GM12878 (cell line): ENCODE results near the gene SLC39A7. TPM values are rescaled to one million over a fixed set of nuclear protein-coding genes. Genes with fewer than 3 reads are reported as not detected.

ENCODE experiments used
- DPF2 ChIP-seq: fragments of 450-650 bp; IDR thresholded peaks from 2 replicates; pipeline ENCODE4 v1.6.1; 2017; ENCODE audit warnings: mild to moderate bottlenecking
- EGR1 ChIP-seq, 2 experiments: IDR thresholded peaks; 1 replicate in 1 of 2; 2 replicates in 1 of 2; pipeline ENCODE4 v1.6.1; 2011 to 2012; ENCODE audit warnings: low read depth in 2 of 2, low read length in 2 of 2, borderline replicate concordance in 1 of 2, mild to moderate bottlenecking in 1 of 2, moderate library complexity in 1 of 2
- ETV6 ChIP-seq, 2 experiments: fragments of 450-650 bp in 1 of 2; IDR thresholded peaks in 1 of 2; conservative IDR thresholded peaks in 1 of 2; 2 replicates each; pipeline ENCODE4 v1.6.1; 2014; ENCODE audit warnings: antibody characterized with exemption in 1 of 2, borderline replicate concordance in 1 of 2, low read depth in 1 of 2, mild to moderate bottlenecking in 1 of 2, moderate library complexity in 1 of 2
- FOS ChIP-seq: IDR thresholded peaks from 3 replicates; pipeline ENCODE4 v1.6.1; 2011; ENCODE audit warnings: borderline replicate concordance; ENCODE audit not compliant: insufficient read length; ENCODE audit errors: extremely low read depth
- HCFC1 ChIP-seq: fragments of 150-350 bp; IDR thresholded peaks from 2 replicates; pipeline ENCODE4 v1.6.1; 2014; ENCODE audit warnings: low read length
- IKZF2 ChIP-seq, 2 experiments: fragments of 450-650 bp; IDR thresholded peaks; 2 replicates each; pipeline ENCODE4 v1.6.1; 2017; ENCODE audit warnings: mild to moderate bottlenecking in 2 of 2, moderate library complexity in 2 of 2
- NFYA ChIP-seq: IDR thresholded peaks from 2 replicates; pipeline ENCODE4 v1.6.1; 2011; ENCODE audit warnings: low read depth, mild to moderate bottlenecking, low read length, improper control_type of control experiment, borderline replicate concordance
- NR2C2 ChIP-seq: IDR thresholded peaks from 2 replicates; pipeline ENCODE4 v1.6.1; 2011; ENCODE audit warnings: borderline replicate concordance, low read depth; ENCODE audit not compliant: control insufficient read depth, insufficient read length
- PML ChIP-seq: IDR thresholded peaks from 2 replicates; pipeline ENCODE4 v1.6.1; 2012; ENCODE audit warnings: low read length, inconsistent platforms
- RFX5 ChIP-seq: IDR thresholded peaks from 2 replicates; pipeline ENCODE4 v1.6.1; 2011; ENCODE audit warnings: low read depth, low read length, improper control_type of control experiment
- SREBF1 ChIP-seq: IDR thresholded peaks from 2 replicates; pipeline ENCODE4 v1.6.1; 2012; ENCODE audit warnings: mild to moderate bottlenecking, low read length
- SUPT20H ChIP-seq: IDR thresholded peaks from 2 replicates; pipeline ENCODE4 v1.6.1; 2011; ENCODE audit warnings: low read depth, mild to moderate bottlenecking, low read length, moderate library complexity, borderline replicate concordance; ENCODE audit not compliant: control insufficient read depth
- TAF1 ChIP-seq: IDR thresholded peaks from 2 replicates; pipeline ENCODE4 v1.6.1; 2011; ENCODE audit warnings: mild to moderate bottlenecking, low read depth, low read length, borderline replicate concordance
- YY1 ChIP-seq: IDR thresholded peaks from 2 replicates; pipeline ENCODE4 v1.6.1; 2011; ENCODE audit warnings: low read depth, mild to moderate bottlenecking, low read length
- ZNF207 ChIP-seq: fragments of 450-650 bp; IDR thresholded peaks from 2 replicates; pipeline ENCODE4 v1.6.1; 2014; ENCODE audit warnings: antibody characterized with exemption, mild to moderate bottlenecking, borderline replicate concordance
- polyA plus RNA-seq, 11 experiments: library from polyadenylated mRNA; depleted of rRNA in 4 of 11; unstranded in 6 of 11; stranded (reverse) in 5 of 11; fragments of >200 nt; fragmentation: Nextera tagmentation in 4 of 11; fragmentation: Illumina TruSeq in 1 of 11; extraction: Ambion mirVana in 4 of 11; extraction: Trizol in 1 of 11; gene quantifications; 1 replicate in 1 of 11; 2 replicates in 10 of 11; pipeline versions ENCODE4 v1.2.1 to v1.2.3, GENCODE V29; 2011 to 2016; ENCODE audit warnings: inconsistent platforms in 2 of 11, missing spikeins in 2 of 11, low read depth in 1 of 11
- total RNA-seq, 4 experiments: library from RNA; depleted of rRNA in 3 of 4; stranded (reverse); fragments of >200 nt in 3 of 4; fragmentation: Illumina TruSeq in 1 of 4; extraction: Trizol in 1 of 4; gene quantifications; 2 replicates each; pipeline versions ENCODE4 v1.2.1 to v1.2.3, GENCODE V29; 2013 to 2021
- TF ChIP-seq, protein P1 (sequence below), 3 experiments: IDR thresholded peaks in 2 of 3; conservative IDR thresholded peaks in 1 of 3; 2 replicates each; pipeline ENCODE4 v1.5.1; 2011; ENCODE audit warnings: low read depth in 3 of 3, low read length in 3 of 3, mild to moderate bottlenecking in 3 of 3, control low read depth in 2 of 3, moderate library complexity in 2 of 3, inconsistent platforms in 1 of 3, mixed read lengths in 1 of 3; ENCODE audit not compliant: control insufficient read depth in 2 of 3, insufficient read depth in 1 of 3; ENCODE audit errors: extremely low read depth in 1 of 3
- TF ChIP-seq, protein P2 (sequence below): fragments of 450-650 bp; IDR thresholded peaks from 2 replicates; pipeline ENCODE4 v1.6.1; 2017; ENCODE audit warnings: low read depth, mild to moderate bottlenecking, moderate library complexity
- TF ChIP-seq, protein P3 (sequence below): IDR thresholded peaks from 2 replicates; pipeline ENCODE4 v1.6.1; 2012; ENCODE audit warnings: low read depth, low read length, improper control_type of control experiment
- TF ChIP-seq, protein P4 (sequence below): fragments of 450-650 bp; IDR thresholded peaks from 2 replicates; pipeline ENCODE4 v1.6.1; 2017; ENCODE audit warnings: mild to moderate bottlenecking, moderate library complexity

Gene SLC39A7
- total and polyA plus RNA-seq, 10 of the 15 experiments (the other 5 are each of a cell fraction or from before 2014, with no cell fraction given), result 7.3 to 63.1 (median 40.6) TPM

DNA sequence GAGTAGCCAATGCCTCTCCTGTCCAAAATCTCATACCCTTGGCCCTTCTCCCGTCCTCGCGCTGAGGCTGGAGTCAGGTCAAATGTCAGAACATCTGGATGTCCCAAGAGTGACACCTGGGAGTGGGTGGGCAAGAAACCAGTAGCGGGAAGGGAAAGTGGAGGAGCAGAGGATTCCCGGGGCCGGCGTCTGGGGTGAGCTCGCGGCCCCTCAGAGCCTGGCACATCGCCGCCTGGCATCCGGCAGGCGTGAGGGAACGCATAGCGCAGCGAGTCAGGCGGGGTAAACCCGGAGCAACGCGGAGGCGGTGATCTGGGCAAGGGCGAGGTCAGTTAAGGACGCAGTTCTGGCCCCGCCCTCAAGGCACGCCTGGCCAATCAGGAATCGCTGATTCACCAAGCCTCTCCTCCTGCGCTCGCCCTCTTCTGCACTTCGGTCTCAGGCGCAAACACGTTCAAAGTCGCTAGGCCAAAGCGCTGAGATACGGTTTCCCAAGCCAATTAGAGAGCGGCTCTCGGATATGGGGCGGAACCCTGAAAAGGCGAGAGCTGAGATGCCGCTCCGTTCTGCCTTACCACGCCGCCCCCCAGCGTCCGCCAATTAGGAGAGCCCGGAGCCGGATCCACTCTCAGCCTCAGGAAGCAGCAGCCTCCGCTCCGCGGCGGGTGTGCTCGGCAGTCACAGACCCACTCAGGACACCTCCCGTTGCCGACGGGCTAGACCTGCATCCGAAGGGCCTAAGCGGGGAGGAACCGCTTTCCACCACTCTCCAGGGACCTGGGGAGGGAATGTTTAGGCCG, 48.5 kb downstream of the SLC39A7 start (continued):
- TF ChIP-seq, protein P1, sequence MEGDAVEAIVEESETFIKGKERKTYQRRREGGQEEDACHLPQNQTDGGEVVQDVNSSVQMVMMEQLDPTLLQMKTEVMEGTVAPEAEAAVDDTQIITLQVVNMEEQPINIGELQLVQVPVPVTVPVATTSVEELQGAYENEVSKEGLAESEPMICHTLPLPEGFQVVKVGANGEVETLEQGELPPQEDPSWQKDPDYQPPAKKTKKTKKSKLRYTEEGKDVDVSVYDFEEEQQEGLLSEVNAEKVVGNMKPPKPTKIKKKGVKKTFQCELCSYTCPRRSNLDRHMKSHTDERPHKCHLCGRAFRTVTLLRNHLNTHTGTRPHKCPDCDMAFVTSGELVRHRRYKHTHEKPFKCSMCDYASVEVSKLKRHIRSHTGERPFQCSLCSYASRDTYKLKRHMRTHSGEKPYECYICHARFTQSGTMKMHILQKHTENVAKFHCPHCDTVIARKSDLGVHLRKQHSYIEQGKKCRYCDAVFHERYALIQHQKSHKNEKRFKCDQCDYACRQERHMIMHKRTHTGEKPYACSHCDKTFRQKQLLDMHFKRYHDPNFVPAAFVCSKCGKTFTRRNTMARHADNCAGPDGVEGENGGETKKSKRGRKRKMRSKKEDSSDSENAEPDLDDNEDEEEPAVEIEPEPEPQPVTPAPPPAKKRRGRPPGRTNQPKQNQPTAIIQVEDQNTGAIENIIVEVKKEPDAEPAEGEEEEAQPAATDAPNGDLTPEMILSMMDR (IDR thresholded peaks at IDR 0.05 in 2 of 3, conservative IDR thresholded peaks at IDR 0.05 in 1 of 3; ENCODE audit: control insufficient read depth in 2 of 3, extremely low read depth in 1 of 3, insufficient read depth in 1 of 3, low read depth in 3 of 3, low read length in 3 of 3), result peak in 2 of 3 experiments; percentile 7 to 28; a peak in 2 of 6 replicates
- TF ChIP-seq YY1, result 0 out of 2 replicates have a peak, but pooled peaks have one; percentile 7
- no peak for TF ChIP-seq ETV6 (conservative IDR thresholded peaks at IDR 0.05 in 1 of 2, IDR thresholded peaks at IDR 0.05 in 1 of 2; ENCODE audit: borderline replicate concordance in 1 of 2, low read depth in 1 of 2)
- TF ChIP-seq TAF1, result peak; percentile 81
- TF ChIP-seq, protein P2, sequence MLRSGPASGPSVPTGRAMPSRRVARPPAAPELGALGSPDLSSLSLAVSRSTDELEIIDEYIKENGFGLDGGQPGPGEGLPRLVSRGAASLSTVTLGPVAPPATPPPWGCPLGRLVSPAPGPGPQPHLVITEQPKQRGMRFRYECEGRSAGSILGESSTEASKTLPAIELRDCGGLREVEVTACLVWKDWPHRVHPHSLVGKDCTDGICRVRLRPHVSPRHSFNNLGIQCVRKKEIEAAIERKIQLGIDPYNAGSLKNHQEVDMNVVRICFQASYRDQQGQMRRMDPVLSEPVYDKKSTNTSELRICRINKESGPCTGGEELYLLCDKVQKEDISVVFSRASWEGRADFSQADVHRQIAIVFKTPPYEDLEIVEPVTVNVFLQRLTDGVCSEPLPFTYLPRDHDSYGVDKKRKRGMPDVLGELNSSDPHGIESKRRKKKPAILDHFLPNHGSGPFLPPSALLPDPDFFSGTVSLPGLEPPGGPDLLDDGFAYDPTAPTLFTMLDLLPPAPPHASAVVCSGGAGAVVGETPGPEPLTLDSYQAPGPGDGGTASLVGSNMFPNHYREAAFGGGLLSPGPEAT, result peak; percentile 7; the same call in 1 of the 2 replicates
- peak in 1 of 2 experiments; percentile 83; a peak in 2 of 3 replicates for TF ChIP-seq EGR1 (IDR thresholded peaks at IDR 0.05; ENCODE audit: borderline replicate concordance in 1 of 2, low read depth in 2 of 2, low read length in 2 of 2)
- TF ChIP-seq SUPT20H, result no peak
- TF ChIP-seq, protein P3, sequence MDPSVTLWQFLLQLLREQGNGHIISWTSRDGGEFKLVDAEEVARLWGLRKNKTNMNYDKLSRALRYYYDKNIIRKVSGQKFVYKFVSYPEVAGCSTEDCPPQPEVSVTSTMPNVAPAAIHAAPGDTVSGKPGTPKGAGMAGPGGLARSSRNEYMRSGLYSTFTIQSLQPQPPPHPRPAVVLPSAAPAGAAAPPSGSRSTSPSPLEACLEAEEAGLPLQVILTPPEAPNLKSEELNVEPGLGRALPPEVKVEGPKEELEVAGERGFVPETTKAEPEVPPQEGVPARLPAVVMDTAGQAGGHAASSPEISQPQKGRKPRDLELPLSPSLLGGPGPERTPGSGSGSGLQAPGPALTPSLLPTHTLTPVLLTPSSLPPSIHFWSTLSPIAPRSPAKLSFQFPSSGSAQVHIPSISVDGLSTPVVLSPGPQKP, result peak; percentile 50; the same call in 1 of the 2 replicates
- TF ChIP-seq PML, result peak; percentile 85; the same call in 1 of the 2 replicates
- peak in 1 of 2 experiments; percentile 65; a peak in 3 of 4 replicates for TF ChIP-seq IKZF2 (IDR thresholded peaks at IDR 0.05)
- peak; percentile 79 for TF ChIP-seq RFX5
- peak; percentile 22 for TF ChIP-seq FOS
- no peak for TF ChIP-seq NR2C2
- 0 out of 2 replicates have a peak, but pooled peaks have one; percentile 38 for TF ChIP-seq DPF2
- TF ChIP-seq ZNF207, result no peak
- peak; percentile 6; the same call in 1 of the 2 replicates for TF ChIP-seq NFYA
- no peak for TF ChIP-seq SREBF1
- TF ChIP-seq, protein P4, sequence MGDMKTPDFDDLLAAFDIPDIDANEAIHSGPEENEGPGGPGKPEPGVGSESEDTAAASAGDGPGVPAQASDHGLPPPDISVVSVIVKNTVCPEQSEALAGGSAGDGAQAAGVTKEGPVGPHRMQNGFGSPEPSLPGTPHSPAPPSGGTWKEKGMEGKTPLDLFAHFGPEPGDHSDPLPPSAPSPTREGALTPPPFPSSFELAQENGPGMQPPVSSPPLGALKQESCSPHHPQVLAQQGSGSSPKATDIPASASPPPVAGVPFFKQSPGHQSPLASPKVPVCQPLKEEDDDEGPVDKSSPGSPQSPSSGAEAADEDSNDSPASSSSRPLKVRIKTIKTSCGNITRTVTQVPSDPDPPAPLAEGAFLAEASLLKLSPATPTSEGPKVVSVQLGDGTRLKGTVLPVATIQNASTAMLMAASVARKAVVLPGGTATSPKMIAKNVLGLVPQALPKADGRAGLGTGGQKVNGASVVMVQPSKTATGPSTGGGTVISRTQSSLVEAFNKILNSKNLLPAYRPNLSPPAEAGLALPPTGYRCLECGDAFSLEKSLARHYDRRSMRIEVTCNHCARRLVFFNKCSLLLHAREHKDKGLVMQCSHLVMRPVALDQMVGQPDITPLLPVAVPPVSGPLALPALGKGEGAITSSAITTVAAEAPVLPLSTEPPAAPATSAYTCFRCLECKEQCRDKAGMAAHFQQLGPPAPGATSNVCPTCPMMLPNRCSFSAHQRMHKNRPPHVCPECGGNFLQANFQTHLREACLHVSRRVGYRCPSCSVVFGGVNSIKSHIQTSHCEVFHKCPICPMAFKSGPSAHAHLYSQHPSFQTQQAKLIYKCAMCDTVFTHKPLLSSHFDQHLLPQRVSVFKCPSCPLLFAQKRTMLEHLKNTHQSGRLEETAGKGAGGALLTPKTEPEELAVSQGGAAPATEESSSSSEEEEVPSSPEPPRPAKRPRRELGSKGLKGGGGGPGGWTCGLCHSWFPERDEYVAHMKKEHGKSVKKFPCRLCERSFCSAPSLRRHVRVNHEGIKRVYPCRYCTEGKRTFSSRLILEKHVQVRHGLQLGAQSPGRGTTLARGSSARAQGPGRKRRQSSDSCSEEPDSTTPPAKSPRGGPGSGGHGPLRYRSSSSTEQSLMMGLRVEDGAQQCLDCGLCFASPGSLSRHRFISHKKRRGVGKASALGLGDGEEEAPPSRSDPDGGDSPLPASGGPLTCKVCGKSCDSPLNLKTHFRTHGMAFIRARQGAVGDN, result peak; percentile 44
- TF ChIP-seq HCFC1, result peak; percentile 22; the same call in 1 of the 2 replicates
